Esophagus squamous epithelium (tissue), 4 donors: Measurements from ENCODE around the gene IRX2.

ENCODE experiments used
- POLR2A ChIP-seq, 4 donors: fragments of 450-650 bp; IDR thresholded peaks; one replicate each; pipeline ENCODE4 v1.6.1; 2017; ENCODE audit warnings: antibody characterized with exemption in 4 of 4, mild to moderate bottlenecking in 4 of 4, moderate library complexity in 3 of 4
- TF ChIP-seq, protein P1 (sequence below), 6 experiments: fragments of 450-650 bp in 4 of 6; fragments of 200-600 bp in 2 of 6; sonication (generic) in 2 of 6; IDR thresholded peaks; one replicate each; pipeline ENCODE4 v1.5.1; 2016 to 2019; ENCODE audit warnings: antibody characterized with exemption in 6 of 6, mild to moderate bottlenecking in 4 of 6, moderate library complexity in 4 of 6

DNA sequence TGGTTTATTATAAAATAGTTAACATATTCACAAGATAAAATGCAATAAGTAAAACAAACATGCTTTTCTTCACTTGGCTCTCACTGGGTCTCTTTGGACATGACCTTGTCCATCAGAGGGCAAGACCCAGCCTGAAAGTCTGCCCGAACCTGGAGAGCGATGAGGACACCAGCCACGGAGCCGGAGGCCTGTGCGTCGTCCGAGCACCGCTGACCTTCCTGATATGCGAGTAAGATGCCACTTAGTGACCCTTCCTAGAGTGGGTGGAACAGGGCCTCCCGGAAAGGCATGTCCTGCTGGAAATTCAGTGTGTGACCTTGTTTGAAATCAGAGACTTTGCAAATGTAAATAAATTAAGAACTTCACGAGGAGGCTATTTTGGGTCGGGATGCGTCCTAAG, 52.9 kb downstream of the IRX2 start:
- no peak for TF ChIP-seq POLR2A (IDR thresholded peaks at IDR 0.05)
- TF ChIP-seq, protein P1, sequence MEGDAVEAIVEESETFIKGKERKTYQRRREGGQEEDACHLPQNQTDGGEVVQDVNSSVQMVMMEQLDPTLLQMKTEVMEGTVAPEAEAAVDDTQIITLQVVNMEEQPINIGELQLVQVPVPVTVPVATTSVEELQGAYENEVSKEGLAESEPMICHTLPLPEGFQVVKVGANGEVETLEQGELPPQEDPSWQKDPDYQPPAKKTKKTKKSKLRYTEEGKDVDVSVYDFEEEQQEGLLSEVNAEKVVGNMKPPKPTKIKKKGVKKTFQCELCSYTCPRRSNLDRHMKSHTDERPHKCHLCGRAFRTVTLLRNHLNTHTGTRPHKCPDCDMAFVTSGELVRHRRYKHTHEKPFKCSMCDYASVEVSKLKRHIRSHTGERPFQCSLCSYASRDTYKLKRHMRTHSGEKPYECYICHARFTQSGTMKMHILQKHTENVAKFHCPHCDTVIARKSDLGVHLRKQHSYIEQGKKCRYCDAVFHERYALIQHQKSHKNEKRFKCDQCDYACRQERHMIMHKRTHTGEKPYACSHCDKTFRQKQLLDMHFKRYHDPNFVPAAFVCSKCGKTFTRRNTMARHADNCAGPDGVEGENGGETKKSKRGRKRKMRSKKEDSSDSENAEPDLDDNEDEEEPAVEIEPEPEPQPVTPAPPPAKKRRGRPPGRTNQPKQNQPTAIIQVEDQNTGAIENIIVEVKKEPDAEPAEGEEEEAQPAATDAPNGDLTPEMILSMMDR (IDR thresholded peaks at IDR 0.05) = no peak
